ENCODE data around the gene TBC1D22A.

GRCh38 chr22:47061226-47061625 is 298.8 kb downstream of the TBC1D22A start:
- TF ChIP-seq CTCF (IDR thresholded peaks at IDR 0.05) (no peak), POLR2A (IDR thresholded peaks at IDR 0.05) (no peak)

Measured in Peyer's patch (tissue), 4 donors.